Mucosa of stomach (tissue), 1 donor: ENCODE data around the gene EXOC3.
"Not testable (repeated sequence)": the region's sequence is repeated elsewhere in the genome, so short reads cannot be mapped to it uniquely, and the experiment has no call there.

Experiments used
- H3K27me3 ChIP-seq: one replicate; pipeline ENCODE4 v1.7.0; 2013; ENCODE audit warnings: mild to moderate bottlenecking, low read length; ENCODE audit not compliant: control insufficient read depth, insufficient read depth
- H3K36me3 ChIP-seq: one replicate; pipeline ENCODE4 v1.7.0; 2013; ENCODE audit warnings: low read length; ENCODE audit not compliant: control insufficient read depth, insufficient read depth
- H3K4me1 ChIP-seq: one replicate; pipeline ENCODE4 v1.7.0; 2013; ENCODE audit warnings: mild to moderate bottlenecking, low read length; ENCODE audit not compliant: control insufficient read depth, insufficient read depth
- H3K4me3 ChIP-seq: one replicate; pipeline ENCODE4 v1.7.0; 2013; ENCODE audit warnings: low read length
- H3K9ac ChIP-seq: one replicate; pipeline ENCODE4 v1.7.0; 2013; ENCODE audit warnings: mild to moderate bottlenecking, low read length, moderate library complexity
- H3K9me3 ChIP-seq: one replicate; pipeline ENCODE4 v1.7.0; 2013; ENCODE audit warnings: mild to moderate bottlenecking, low read length, moderate library complexity; ENCODE audit not compliant: control insufficient read depth
- donor health status: Pancreatic carcinoma.

EXOC3 gene

DNA sequence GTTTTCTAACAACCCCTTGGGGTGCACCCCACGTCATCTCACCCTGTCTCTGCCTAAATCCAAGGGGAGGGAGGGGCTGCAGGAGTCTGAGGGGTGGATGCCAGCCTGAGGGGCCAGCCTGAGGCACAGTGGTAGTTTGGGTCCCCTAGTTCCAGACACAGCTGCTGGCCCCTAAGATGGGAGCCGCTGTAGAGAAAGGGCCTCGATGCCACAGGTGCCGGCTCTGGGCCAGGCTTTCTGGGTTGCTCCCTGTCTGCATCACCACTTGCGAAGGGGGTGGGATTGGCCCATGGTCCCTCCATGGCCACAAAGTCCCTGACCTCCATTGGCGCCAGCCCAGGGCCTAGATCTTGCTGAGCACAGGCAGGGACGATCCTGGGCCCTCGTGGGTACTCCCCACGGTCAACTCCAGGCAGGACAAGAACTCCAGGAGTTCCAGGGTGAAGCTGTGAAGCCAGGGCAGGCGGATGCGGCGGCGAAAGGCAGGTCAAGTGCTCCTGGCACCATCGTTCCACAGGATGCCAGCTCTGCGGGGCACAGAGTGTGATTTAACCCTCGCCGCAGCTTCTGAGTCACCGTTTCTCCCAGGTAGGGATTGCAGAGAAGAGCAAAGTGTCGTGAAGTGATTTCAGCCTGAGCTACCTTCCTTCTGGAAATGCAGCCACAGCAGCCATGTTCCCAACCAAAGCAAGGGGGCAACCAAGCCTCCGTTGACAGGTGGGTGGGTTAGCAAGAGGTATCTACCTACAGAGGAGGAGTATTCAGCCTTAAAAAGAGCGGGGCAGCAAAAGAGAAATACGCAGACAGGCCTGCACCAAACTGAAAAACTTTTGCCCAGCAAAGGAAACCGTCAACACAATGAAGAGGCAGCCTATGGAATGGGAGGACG is 41.6 kb upstream of the EXOC3 start:
- Histone ChIP-seq H3K9me3 (no peaks in the 10 kb centered on the region), H3K9ac (no peak overlapping the region), H3K4me3 (no peak overlapping the region), H3K36me3 (no peaks in the 10 kb centered on the region), H3K27me3 (peaks cover 17% of the 10 kb centered on the region), H3K4me1 (peaks cover 11% of the 10 kb centered on the region)

DNA sequence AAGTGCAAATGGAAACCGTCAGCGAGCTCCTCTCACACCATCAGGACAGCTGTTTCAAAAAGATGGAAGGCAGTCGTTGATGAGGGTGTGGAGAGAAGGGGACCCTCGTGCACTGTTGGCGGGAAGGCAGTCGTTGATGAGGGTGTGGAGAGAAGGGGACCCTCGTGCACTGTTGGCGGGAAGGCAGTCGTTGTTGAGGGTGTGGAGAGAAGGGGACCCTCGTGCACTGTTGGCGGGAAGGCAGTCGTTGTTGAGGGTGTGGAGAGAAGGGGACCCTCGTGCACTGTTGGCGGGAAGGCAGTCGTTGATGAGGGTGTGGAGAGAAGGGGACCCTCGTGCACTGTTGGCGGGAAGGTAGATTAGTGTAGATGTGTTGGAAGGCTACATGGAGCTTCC is 40.8 kb upstream of the EXOC3 start:
- not testable (repeated sequence) for H3K9me3 ChIP-seq, H3K9ac ChIP-seq, H3K4me3 ChIP-seq, H3K36me3 ChIP-seq
- H3K27me3 ChIP-seq, result peaks cover 17% of the 10 kb centered on the region
- peaks cover 11% of the 10 kb centered on the region for H3K4me1 ChIP-seq

DNA sequence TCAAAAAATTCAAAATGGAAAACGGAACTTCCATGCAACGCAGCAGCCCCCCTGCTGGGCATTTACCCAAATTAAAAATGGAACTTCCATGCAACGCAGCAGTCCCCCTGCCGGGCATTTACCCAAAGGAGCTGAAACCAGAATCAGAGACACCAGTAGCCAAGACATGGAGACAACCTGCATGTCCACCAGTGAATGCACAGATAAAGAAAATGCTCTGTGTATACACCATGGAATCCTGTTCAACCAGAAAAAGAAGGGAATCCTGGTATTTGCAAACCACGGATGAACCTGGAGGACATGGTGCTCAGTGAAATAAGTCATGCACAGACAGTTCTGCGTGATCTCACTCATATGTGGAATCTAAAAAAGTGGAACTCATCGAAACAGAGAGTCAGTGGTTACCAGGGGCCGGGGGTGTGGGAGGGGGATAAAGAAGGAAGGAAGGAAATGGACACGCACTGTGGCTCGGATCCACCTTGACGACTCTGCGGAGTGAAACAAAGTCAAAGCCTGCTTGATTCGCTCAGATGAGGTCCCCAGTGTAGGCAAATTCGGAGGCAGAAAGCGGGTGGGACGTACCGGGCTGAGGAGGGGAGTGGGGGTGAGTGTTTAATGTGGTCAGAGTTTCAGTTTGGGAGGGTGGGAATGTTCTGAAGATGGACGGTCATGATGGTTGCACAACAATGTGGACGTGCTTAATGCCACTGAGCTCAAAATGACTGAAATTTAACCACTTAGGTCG is 40.2 kb upstream of the EXOC3 start:
- Histone ChIP-seq H3K9me3 (no peaks in the 10 kb centered on the region), H3K4me1 (peaks cover 11% of the 10 kb centered on the region), H3K9ac (no peak overlapping the region), H3K4me3 (no peak overlapping the region), H3K27me3 (peaks cover 17% of the 10 kb centered on the region), H3K36me3 (no peaks in the 10 kb centered on the region)

DNA sequence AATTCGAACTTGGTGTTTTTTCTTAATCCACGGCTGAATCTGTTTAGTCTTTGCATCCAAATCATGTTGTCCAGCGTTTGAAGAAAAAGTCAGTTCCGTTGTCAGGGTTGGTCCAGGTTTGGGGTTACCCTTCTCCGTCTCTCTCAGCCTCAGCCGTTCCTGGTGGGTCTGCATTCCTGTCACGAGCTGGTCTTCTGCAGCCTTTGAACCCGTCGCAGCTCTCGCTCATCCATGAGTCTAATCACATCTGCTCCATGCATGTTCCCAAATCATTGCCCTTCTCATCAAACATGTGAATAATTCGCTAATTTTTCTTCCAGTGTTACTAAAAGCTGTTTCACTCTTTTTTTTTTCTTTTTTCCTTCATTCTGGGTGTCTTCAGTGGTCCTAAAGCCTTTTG is 39.0 kb upstream of the EXOC3 start:
- Histone ChIP-seq H3K4me1 (peaks cover 11% of the 10 kb centered on the region), H3K9me3 (no peaks in the 10 kb centered on the region), H3K4me3 (no peak overlapping the region), H3K9ac (no peak overlapping the region), H3K36me3 (no peaks in the 10 kb centered on the region), H3K27me3 (peaks cover 13% of the 10 kb centered on the region)

GRCh38 chr5:404666-405241 is 38.2 kb upstream of the EXOC3 start:
- Histone ChIP-seq H3K9ac (no peak overlapping the region), H3K27me3 (peaks cover 6% of the 10 kb centered on the region), H3K4me1 (peaks cover 6% of the 10 kb centered on the region), H3K9me3 (no peaks in the 10 kb centered on the region), H3K36me3 (no peaks in the 10 kb centered on the region), H3K4me3 (no peak overlapping the region)

DNA sequence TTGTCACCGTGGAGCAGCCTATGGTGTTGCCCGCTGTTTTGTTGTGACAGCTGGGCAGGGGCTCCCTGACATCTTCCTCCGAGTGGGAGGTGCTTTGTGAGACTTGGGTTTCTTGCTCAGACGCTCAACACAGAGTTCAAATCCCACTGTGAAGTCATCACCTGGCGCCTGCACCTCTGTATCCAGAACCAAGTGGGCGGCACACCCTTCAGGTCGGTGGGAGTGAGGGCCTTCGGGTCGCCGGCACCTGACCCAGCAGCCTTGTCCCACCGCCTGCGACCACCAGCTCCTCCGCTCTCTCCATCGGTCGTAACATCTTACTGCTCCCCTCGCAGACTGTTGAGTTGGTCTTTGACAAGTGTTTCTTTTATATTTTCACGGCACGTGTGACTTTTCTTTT is 37.6 kb upstream of the EXOC3 start:
- Histone ChIP-seq H3K36me3 (no peaks in the 10 kb centered on the region), H3K9me3 (no peaks in the 10 kb centered on the region), H3K27me3 (no peaks in the 10 kb centered on the region), H3K4me3 (no peak overlapping the region), H3K9ac (no peak overlapping the region), H3K4me1 (no peaks in the 10 kb centered on the region)

DNA sequence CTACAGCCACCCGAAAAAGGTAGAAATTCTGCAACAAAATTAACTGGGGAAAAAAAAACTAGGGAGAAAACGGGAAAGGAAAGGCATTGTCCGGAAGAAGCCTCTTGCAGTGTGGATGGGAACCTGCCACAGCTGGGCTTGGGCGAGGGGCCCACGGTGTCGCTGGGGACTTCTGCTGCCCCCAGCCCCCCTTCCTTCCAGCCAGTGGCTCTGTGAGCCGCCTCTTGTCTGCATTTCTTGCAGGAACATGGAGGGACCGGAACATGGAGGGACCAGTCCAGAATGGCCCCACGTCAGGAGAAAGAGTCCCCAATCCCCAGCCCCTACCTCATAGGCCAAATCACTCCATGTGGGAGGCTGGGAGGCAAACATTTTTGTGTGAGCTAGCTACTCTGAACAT is 36.9 kb upstream of the EXOC3 start:
- H3K36me3 ChIP-seq, result no peaks in the 10 kb centered on the region
- no peaks in the 10 kb centered on the region for H3K4me1 ChIP-seq
- H3K9ac ChIP-seq, result no peak overlapping the region

GRCh38 chr5:407051-407450 is 35.9 kb upstream of the EXOC3 start:
- no peaks in the 10 kb centered on the region for H3K27me3 ChIP-seq

More for the DNA sequence above, 36.9 kb upstream of the EXOC3 start:
- Histone ChIP-seq H3K27me3 (no peaks in the 10 kb centered on the region), H3K4me3 (no peak overlapping the region), H3K9me3 (no peaks in the 10 kb centered on the region)

DNA sequence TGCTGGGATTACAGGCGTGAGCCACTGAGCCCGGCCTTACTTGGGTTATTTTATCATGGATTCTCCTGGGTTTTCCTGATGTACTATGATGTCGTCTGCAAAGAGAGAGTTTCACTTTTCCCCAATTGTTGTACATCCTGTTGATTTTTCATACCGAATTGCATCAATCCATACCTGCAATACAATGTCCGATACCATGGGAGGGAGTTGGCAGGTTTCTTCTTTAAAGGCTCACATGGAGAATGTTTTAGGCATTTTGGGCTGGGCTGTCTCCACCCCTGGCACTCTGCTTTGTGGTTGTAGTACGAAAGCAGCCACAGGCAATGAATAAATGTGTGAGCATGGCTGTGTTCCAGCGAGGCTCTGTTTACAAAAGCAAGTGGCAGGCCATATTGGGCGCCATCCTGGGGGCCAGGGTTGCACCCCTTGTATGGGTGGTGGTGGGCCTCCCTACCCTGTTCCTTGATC is 35.1 kb upstream of the EXOC3 start:
- H3K36me3 ChIP-seq, result no peaks in the 10 kb centered on the region
- H3K9ac ChIP-seq, result no peak overlapping the region
- no peaks in the 10 kb centered on the region for H3K4me1 ChIP-seq
- no peak overlapping the region for H3K4me3 ChIP-seq
- H3K27me3 ChIP-seq, result no peaks in the 10 kb centered on the region
- H3K9me3 ChIP-seq, result no peaks in the 10 kb centered on the region

More at GRCh38 chr5:407051-407450, 35.9 kb upstream of the EXOC3 start:
- H3K36me3 ChIP-seq, result no peaks in the 10 kb centered on the region
- H3K4me1 ChIP-seq, result no peaks in the 10 kb centered on the region
- H3K9me3 ChIP-seq, result no peaks in the 10 kb centered on the region
- H3K9ac ChIP-seq, result no peak overlapping the region
- no peak overlapping the region for H3K4me3 ChIP-seq

- Histone ChIP-seq H3K9ac (no peak overlapping the region), H3K4me3 (no peak overlapping the region), H3K9me3 (no peaks in the 10 kb centered on the region), H3K36me3 (no peaks in the 10 kb centered on the region), H3K4me1 (no peaks in the 10 kb centered on the region), H3K27me3 (no peaks in the 10 kb centered on the region)
These were observed 32.0 kb upstream of the EXOC3 start for GRCh38 chr5:410911-411517.

GRCh38 chr5:411728-412127 is 31.2 kb upstream of the EXOC3 start:
- Histone ChIP-seq H3K4me1 (no peaks in the 10 kb centered on the region), H3K9me3 (no peaks in the 10 kb centered on the region), H3K27me3 (no peaks in the 10 kb centered on the region), H3K36me3 (no peaks in the 10 kb centered on the region), H3K9ac (no peak overlapping the region), H3K4me3 (no peak overlapping the region)
